Epidermal melanocyte (primary cell): ENCODE measurements around the gene ITPR2.
"Not testable (repeated sequence)": the region's sequence is repeated elsewhere in the genome, so short reads cannot be mapped to it uniquely, and the experiment has no call there.

ENCODE experiments used
- DNase-seq: peaks from one replicate; pipeline ENCODE4 v3.0.0; 2011; ENCODE audit warnings: low spot score; ENCODE audit not compliant: insufficient read length

Gene ITPR2

GRCh38 chr12:26318661-26319068 is 514.3 kb downstream of the ITPR2 start:
- DNase-seq: peak; percentile 51

- DNase-seq: no peak
Observed at GRCh38 chr12:26317942-26318575, 514.9 kb downstream of the ITPR2 start.

DNA sequence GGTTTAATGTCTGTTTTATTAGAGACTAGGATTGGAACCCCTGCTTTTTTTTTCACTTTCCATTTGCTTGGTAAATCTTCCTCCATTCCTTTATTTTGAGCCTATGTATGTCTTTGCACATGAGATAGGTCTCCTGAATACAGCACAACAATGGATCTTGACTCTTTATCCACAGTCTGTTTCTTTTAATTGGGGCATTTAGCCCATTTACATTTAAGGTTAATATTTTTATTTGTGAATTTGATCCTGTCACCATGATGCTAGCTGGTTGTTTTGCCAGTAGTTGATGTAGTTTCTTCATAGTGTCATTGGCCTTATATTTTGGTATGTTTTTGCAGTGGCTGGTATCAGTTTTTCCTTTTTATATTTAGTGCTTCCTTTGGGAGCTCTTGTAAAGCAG is 518.9 kb downstream of the ITPR2 start:
- not testable (repeated sequence) for DNase-seq

DNA sequence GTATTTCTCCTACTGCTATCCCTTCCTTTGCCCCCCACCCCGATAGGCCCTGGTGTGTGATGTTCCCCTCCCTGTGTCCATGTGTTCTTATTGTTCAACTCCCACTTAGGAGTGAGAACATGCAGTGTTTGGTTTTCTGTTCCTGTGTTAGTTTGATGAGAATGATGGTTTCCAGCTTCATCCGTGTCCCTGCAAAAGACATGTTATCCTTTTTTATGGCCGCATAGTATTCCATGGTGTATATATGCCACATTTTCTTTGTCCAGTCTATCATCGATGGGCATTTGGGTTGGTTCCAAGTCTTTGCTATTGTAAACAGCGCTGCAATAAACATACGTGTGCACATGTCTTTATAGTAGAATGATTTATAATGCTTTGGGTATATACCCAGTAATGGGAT is 522.5 kb downstream of the ITPR2 start:
- not testable (repeated sequence) for DNase-seq

DNA sequence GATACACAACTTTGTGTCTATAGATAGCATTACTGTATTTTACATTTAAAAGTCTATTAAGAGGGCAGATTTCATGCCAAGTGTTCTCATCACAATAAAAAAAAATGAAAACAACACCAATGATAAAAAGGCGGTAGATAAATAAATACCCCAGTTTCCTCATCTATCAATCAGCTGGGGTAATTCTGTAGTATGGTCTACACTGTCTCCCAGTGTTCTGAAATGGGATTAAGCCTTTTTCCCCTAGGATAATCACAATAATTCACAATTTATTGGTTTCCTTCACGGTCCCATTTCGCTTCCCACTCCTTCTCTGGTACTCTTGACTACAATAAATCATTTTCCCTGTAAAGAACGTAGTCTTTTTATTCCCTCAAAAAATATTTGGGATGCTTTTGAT is 523.4 kb downstream of the ITPR2 start:
- DNase-seq: no peak

GRCh38 chr12:26304273-26304672 is 528.7 kb downstream of the ITPR2 start:
- DNase-seq: no peak

DNA sequence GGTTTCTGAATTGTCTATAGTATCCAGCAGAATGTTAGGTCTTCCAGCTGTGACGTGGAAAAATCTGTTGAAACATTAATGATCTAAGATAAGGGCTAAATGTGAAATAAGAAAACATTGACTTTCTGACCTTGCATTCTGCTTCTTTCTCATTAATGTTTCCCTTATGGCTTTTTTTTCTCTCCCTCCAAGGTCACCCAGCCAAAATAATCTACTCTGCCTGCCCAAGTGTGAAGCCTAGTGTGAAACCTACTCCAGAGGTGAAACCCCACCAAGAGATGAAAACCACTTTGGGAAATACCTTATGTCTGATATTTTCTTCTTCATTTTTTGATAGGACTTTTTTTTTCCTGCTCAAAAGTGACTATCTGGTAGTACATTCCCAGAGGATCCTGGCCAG is 529.6 kb downstream of the ITPR2 start:
- DNase-seq: no peak

DNA sequence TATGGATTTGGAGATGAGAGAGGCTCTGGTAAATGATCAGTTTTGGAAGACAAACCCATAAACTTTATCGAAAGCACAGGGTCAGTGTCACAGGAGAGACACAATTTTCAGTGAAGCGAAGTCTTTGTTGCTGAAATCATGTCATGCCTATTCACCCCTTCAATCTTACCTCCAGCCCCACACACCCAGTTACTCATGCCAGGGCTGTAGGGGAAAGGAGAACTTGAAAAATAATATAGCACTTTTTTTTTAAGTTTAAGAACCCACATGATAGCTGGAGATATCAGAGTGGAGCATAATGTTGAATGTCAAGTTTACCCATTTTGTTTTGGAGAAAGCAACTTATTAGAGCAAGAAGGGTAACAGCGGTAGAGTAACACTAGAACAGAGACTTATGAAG is 530.2 kb downstream of the ITPR2 start:
- no peak for DNase-seq

DNA sequence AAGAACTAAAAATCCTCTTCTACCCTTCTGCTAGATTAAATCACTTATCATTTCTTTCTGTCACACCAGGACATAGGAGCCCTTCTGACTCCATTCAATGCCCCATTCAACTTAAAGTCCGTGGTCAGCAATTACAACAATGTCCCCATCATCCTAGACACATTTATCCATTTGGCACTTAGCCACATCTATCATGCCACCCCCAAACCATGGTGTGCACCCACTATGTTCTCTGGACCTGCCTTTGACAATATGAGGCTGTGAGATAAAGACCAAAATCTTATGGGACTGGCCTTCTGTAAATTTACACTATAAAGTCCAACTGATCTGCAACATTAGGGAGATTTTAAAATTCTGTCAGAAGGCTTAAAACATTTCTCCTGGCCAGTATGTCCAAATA is 533.2 kb downstream of the ITPR2 start:
- DNase-seq: no peak

DNA sequence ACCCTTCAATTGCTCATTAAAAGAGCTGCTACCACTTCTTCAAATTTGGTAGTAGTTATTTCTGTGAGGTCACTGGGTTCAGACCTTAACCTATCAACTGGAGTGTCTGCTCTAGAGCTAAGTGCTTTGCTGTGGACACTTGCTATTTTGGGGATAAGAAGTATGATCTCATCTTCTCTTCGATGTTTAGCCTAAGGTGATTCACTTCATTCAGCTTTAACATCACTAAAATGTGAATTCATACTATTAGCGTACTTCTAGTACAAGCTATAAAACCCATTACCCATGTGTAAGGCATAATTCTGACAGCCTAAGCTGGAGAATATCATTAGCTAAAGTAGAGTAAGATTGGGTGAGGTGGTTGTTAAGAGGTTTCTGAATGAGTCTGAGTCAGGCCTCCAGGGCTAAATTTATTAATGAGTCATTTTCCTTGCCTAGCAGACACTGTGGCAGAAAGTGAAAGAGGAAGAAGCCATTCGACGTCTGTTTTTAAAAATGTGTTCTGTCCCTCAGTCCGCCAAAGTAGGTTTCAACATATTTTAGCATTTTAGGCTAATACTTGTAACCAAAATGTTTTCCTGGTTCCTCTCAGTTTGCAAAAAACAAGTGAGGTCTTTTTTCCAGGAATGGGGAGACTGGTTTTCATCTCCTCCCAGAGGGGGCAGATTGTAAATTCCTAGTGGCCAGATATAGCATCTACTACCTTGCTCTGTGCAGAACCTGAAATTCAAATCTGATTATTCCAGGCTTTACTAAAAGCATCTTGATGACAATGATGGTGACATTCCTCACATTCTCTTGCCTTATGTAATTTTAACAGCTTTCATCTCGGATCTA is 534.0 kb downstream of the ITPR2 start:
- DNase-seq: peak; percentile 47

- no peak for DNase-seq
Observed at GRCh38 chr12:26297396-26298070, 535.5 kb downstream of the ITPR2 start.

DNA sequence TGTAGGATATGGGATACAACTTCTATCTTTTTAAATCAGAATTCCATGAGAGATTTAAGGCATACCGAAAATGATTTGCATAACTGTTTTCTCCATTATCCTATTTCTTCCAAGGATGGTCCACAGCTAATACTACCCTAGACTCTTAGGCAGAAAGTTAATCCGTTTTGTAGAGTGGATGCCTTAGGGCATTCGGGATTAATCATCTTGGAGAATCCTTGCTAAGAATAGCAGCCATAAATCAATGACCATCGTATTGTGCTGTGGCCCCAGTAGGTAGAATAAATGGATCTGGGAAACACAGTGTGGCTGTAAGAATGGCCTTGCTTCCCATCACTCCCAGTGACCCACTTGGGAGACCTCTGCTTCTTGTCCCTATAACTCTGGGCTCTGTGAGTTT is 538.0 kb downstream of the ITPR2 start:
- DNase-seq: no peak

DNA sequence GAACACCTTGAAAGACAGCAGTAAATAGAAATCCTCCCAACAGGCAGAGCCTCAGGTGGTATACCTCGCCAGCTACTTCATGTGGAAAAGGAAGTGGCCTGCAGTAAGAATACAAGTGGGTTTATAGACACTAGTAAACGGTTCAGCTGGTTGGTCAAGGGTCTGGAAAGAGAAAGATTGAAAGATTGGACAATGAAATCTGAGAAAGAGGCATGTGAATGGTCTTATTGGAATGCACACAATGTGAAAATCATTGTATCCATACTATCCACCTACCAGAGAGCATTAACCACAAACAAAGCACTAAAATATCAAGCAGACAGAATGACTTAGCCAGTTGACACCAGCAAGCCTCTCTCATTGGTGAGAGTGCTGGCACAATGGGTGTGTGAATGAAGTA is 539.4 kb downstream of the ITPR2 start:
- no peak for DNase-seq

DNA sequence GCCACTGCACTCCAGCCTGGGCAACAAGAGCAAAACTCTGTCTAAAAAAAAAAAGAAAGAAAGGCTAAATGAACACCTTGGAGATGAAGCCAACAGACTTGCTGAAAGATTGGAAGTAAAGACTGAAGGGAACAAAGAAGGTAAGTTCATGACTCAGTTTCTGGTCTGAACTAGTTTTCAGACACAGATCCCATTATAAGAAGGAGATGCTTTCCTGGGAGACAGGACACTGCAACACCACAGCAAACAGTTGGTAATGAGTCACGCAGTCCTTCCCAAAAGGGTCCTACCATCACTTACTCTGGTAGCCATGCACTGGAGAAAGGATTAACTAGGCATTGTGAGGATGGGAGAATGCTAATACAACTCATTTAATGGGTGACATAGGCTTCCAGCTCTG is 540.4 kb downstream of the ITPR2 start:
- DNase-seq: no peak

DNA sequence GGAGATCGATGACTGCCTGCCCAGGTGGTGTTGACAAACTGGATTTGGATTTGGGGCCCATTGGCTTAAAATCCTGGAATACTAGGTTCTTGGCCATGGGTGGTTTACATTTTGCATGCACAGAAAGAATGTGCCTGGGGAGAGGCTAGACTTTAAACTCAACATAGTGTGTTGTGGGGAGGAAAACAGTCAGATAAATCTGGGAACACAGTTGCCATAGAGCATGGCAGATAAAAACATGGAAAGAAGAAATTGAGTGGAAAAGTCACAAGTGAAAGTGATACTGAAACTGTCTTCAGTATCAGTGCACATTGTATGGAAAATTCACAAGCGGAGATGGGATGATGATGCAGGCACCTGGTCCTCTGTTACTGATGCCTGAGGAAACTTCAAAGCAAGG is 542.4 kb downstream of the ITPR2 start:
- no peak for DNase-seq

DNA sequence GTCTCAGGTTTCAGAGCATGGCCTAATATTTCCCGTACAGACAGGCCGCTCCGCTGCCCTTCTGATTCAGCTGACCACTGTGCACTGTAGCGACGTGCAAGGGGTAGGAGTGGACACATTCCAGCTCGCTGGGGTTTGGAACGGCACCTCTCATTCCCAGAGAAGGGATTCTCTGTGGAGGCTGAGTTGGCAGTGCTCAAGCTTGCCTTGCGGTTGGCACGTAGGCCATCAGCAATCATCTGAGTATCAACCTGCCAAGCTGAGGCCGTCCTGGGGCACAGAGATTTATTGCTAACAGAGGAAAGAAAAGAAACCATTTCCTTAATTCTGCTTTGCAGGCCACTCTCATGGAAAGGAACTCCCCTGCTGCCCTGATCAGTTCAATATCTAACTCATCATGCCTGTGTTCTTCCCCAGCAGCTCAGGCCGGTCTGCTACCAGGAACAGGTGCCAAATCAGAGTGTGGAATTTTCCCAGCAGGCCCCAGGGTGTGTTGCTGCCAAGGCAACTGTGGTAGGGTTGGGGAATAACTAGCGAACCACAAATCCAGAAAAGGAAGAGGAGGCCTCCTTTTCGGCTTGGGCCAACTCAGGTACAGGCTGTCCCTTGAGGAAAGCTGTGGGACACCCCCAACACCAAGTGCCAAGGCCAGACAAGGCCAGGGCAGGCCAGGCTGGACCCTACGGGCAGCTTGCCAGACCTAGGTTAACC is 545.2 kb downstream of the ITPR2 start:
- no peak for DNase-seq
